CD14-positive monocyte (primary cell): ENCODE data around the gene THAP6. TPM values are rescaled to one million over a fixed set of nuclear protein-coding genes. Genes with fewer than 3 reads are reported as not detected.
"Not testable (repeated sequence)": the region's sequence is repeated elsewhere in the genome, so short reads cannot be mapped to it uniquely, and the experiment has no call there.

Source experiments
- DNase-seq, 3 donors: peaks; one replicate each; pipeline ENCODE4 v3.0.0-alpha.2; 2011 to 2022
- H2AFZ ChIP-seq: 2 replicates; pipeline ENCODE4 v1.6.0; 2012; ENCODE audit warnings: mild to moderate bottlenecking, low read depth, low read length, inconsistent platforms; ENCODE audit not compliant: insufficient read depth, poor library complexity, severe bottlenecking
- H3K27ac ChIP-seq, 2 donors: 1 replicate in 1 of 2; 2 replicates in 1 of 2; pipeline ENCODE4 v1.5.1; 2012 to 2013; ENCODE audit warnings: low read length in 2 of 2, control low read depth in 1 of 2, inconsistent platforms in 1 of 2, low read depth in 1 of 2, mild to moderate bottlenecking in 1 of 2
- H3K27me3 ChIP-seq, 2 donors: one replicate each; pipeline versions ENCODE4 v1.6.0 to v1.6.1; 2011 to 2013; ENCODE audit warnings: low read length in 2 of 2; ENCODE audit not compliant: control insufficient read depth in 2 of 2, insufficient read depth in 2 of 2
- H3K36me3 ChIP-seq, 2 donors: replicated peaks in 1 of 2; 1 replicate in 1 of 2; 2 replicates in 1 of 2; pipeline versions ENCODE4 v1.5.1 to v1.6.1; 2012 to 2013; ENCODE audit warnings: low read length in 2 of 2, control low read depth in 1 of 2, inconsistent platforms in 1 of 2, mild to moderate bottlenecking in 1 of 2; ENCODE audit not compliant: insufficient read depth in 2 of 2, control insufficient read depth in 1 of 2
- H3K4me1 ChIP-seq, 2 donors: 1 replicate in 1 of 2; 2 replicates in 1 of 2; pipeline versions ENCODE4 v1.5.1 to v1.6.1; 2012 to 2013; ENCODE audit warnings: low read length in 2 of 2, control low read depth in 1 of 2, inconsistent platforms in 1 of 2, mild to moderate bottlenecking in 1 of 2, moderate library complexity in 1 of 2; ENCODE audit not compliant: insufficient read depth in 2 of 2, control insufficient read depth in 1 of 2
- H3K4me2 ChIP-seq: replicated peaks from 2 replicates; pipeline ENCODE3; 2012; ENCODE audit warnings: low read length, moderate library complexity, mild to moderate bottlenecking; ENCODE audit not compliant: poor library complexity, severe bottlenecking; ENCODE audit errors: extremely low read depth
- H3K4me3 ChIP-seq, 3 experiments: fragments of 200-600 bp in 1 of 3; sonication (generic) in 1 of 3; replicated peaks in 1 of 3; 1 replicate in 2 of 3; 2 replicates in 1 of 3; pipeline ENCODE4 v1.5.1; 2011 to 2013; ENCODE audit warnings: low read length in 3 of 3, mild to moderate bottlenecking in 3 of 3, control low read depth in 2 of 3, low read depth in 2 of 3, inconsistent platforms in 1 of 3, moderate library complexity in 1 of 3
- H3K79me2 ChIP-seq: 2 replicates; pipeline ENCODE4 v1.6.0; 2012; ENCODE audit warnings: mild to moderate bottlenecking, control low read depth, inconsistent platforms, low read length, moderate library complexity; ENCODE audit not compliant: insufficient read depth
- H3K9ac ChIP-seq: 2 replicates; pipeline ENCODE4 v1.6.0; 2017; ENCODE audit warnings: low read length, mild to moderate bottlenecking; ENCODE audit not compliant: insufficient read depth, poor library complexity, severe bottlenecking
- H3K9me3 ChIP-seq, 2 donors: replicated peaks in 1 of 2; 1 replicate in 1 of 2; 2 replicates in 1 of 2; pipeline versions ENCODE4 v1.5.1 to v1.6.1; 2012 to 2013; ENCODE audit warnings: low read length in 2 of 2, control low read depth in 1 of 2; ENCODE audit not compliant: control insufficient read depth in 1 of 2, insufficient read depth in 1 of 2
- H4K20me1 ChIP-seq: 2 replicates; pipeline ENCODE4 v1.6.0; 2012; ENCODE audit warnings: mild to moderate bottlenecking, low read length, control low read depth, moderate library complexity; ENCODE audit not compliant: insufficient read depth
- H3K27ac Mint-ChIP-seq, 7 donors: one replicate each; pipeline ENCODE4 v1.8.0; 2020; ENCODE audit warnings: mild to moderate bottlenecking in 7 of 7, mixed read lengths in 7 of 7, moderate library complexity in 6 of 7, inconsistent platforms in 2 of 7
- H3K27me3 Mint-ChIP-seq, 3 donors: one replicate each; pipeline ENCODE4 v1.8.0; 2021 to 2022; ENCODE audit warnings: low read depth in 3 of 3, mild to moderate bottlenecking in 3 of 3, mixed read lengths in 3 of 3, moderate library complexity in 3 of 3, inconsistent platforms in 1 of 3
- H3K36me3 Mint-ChIP-seq, 2 donors: one replicate each; pipeline ENCODE4 v1.8.0; 2020; ENCODE audit warnings: mixed read lengths in 2 of 2, inconsistent platforms in 1 of 2, mild to moderate bottlenecking in 1 of 2
- H3K4me1 Mint-ChIP-seq: one replicate; pipeline ENCODE4 v1.8.0; 2020; ENCODE audit warnings: mild to moderate bottlenecking, mixed read lengths
- H3K4me3 Mint-ChIP-seq, 2 donors: one replicate each; pipeline ENCODE4 v1.8.0; 2020; ENCODE audit warnings: mild to moderate bottlenecking in 2 of 2, mixed read lengths in 2 of 2, moderate library complexity in 1 of 2
- H3K9me3 Mint-ChIP-seq, 7 donors: one replicate each; pipeline ENCODE4 v1.8.0; 2020 to 2022; ENCODE audit warnings: mixed read lengths in 7 of 7, mild to moderate bottlenecking in 6 of 7, moderate library complexity in 6 of 7, inconsistent platforms in 2 of 7
- CTCF ChIP-seq: fragments of 200-600 bp; IDR thresholded peaks from one replicate; pipeline ENCODE4 v1.8.0; 2022; ENCODE audit warnings: antibody characterized with exemption, mild to moderate bottlenecking
- WGBS: methylation state at CpG from one replicate; pipeline ENCODE4 v1.1.5; 2013; ENCODE audit warnings: missing lambda C conversion rate; ENCODE audit not compliant: insufficient coverage; 5-methylcytosine and 5-hydroxymethylcytosine counted together
- intact Hi-C, 2 donors: fragments of 100-400 bp; cut with micrococcal nuclease; formaldehyde crosslinking; loops; one replicate each; pipeline versions ENCODE4 v1.15.0 to v1.15.1; 2023
- polyA plus RNA-seq, 3 donors: library from polyadenylated mRNA; depleted of rRNA in 1 of 3; unstranded in 2 of 3; stranded (reverse) in 1 of 3; fragments of 300-500 nt in 2 of 3; fragments of >200 nt in 1 of 3; fragmentation: Illumina TruSeq in 2 of 3; gene quantifications; 1 replicate in 2 of 3; 2 replicates in 1 of 3; pipeline ENCODE4 v1.2.3, GENCODE V29; 2012 to 2021

THAP6 gene
- polyA plus RNA-seq, 3 donors, result 2.3 to 6.1 (median 5.6) TPM

DNA sequence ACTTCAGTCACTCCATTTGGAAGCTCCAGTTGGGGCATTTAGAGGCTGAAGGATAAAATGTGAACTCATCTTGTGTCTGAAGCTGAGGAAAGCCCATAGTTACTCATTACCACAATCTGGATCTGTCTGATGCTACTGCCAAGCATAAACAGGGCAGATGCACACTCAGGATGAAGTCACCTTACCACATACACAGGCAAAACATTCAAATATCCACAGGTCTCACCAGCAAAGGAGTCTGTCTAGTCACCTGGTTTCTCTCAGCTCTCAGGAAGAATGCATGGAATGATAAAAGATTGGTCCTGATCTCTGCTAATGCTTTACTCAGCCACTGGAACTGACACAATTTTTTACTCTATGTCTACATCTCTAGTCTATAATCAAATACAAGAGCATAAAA lies 28.6 kb downstream of the THAP6 start:
- H3K4me3 ChIP-seq, result no peak overlapping the region
- H3K36me3 ChIP-seq, result peaks cover 6 to 12% of the 10 kb centered on the region in 2 donors
- peaks cover 1% of the 10 kb centered on the region in 2 donors for H3K4me1 ChIP-seq
- no peak overlapping the region for H2AFZ ChIP-seq
- H3K9ac ChIP-seq, result no peak overlapping the region
- H3K4me2 ChIP-seq, result no peak overlapping the region
- H3K27ac Mint-ChIP-seq, result no peak overlapping the region
- H3K9me3 ChIP-seq, result no peaks in the 10 kb centered on the region
- DNase-seq, result no peak
- intact Hi-C loops, result no loop called here
- H3K27me3 Mint-ChIP-seq, result no peaks in the 10 kb centered on the region
- H3K27ac ChIP-seq, result no peak overlapping the region
- TF ChIP-seq CTCF, result no peak
- peaks cover 2% of the 10 kb centered on the region for H3K4me1 Mint-ChIP-seq
- H3K9me3 Mint-ChIP-seq, result peaks cover 0 to 3% (median 0%) of the 10 kb centered on the region in 7 donors
- H3K79me2 ChIP-seq, result no peaks in the 10 kb centered on the region
- no peak overlapping the region for H3K4me3 Mint-ChIP-seq
- no peaks in the 10 kb centered on the region for H3K27me3 ChIP-seq
- H4K20me1 ChIP-seq, result no peaks in the 10 kb centered on the region
- H3K36me3 Mint-ChIP-seq, result peaks cover 2 to 19% of the 10 kb centered on the region in 2 donors

DNA sequence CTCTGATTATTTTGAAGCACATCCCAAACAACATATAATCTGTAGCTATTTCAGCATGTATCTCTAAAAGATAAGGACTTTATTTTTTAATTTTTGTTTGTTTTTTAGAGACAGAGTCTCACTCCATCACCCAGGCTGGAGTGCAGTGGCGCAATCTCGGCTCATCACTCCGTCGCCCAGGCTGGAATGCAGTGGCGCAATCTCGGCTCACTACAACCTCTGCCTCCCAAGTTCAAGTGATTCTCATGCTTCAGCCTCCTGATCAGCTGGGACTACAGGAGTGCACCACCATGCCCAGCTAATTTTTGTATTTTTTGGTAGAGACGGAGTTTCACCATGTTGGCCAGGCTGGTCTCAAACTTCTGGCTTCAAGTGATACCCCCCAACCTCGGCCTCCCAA lies 29.9 kb downstream of the THAP6 start:
- H4K20me1 ChIP-seq, H3K27me3 ChIP-seq, H3K4me3 ChIP-seq, H3K9me3 ChIP-seq, H3K4me1 Mint-ChIP-seq, H2AFZ ChIP-seq, H3K9me3 Mint-ChIP-seq, H3K4me1 ChIP-seq, H3K4me2 ChIP-seq, DNase-seq, H3K79me2 ChIP-seq, H3K27me3 Mint-ChIP-seq, H3K9ac ChIP-seq, H3K4me3 Mint-ChIP-seq, H3K27ac ChIP-seq, intact Hi-C loops: not testable (repeated sequence)
- no CpG with 5 or more reads among the region's 8 CpGs for WGBS
- Mint-ChIP-seq H3K36me3 (peaks cover 2 to 19% of the 10 kb centered on the region in 2 donors), H3K27ac (peak overlapping the region in 1 of 7 donors; percentile 43)
- peaks cover 6 to 12% of the 10 kb centered on the region in 2 donors for H3K36me3 ChIP-seq
